Measurements from ENCODE around the gene AGTRAP. TPM values are rescaled to one million over a fixed set of nuclear protein-coding genes. Genes with fewer than 3 reads are reported as not detected.

The AGTRAP gene
- total and polyA plus RNA-seq, 2 donors (not counting 3 experiments of a cell fraction or from before 2014, with no cell fraction given) = 41.6 to 101 TPM

GRCh38 chr1:11703357-11704193, 32.4 kb upstream of the AGTRAP start:
- BruUV-seq (replicated peaks) = no TSS peak
- Histone ChIP-seq H3K9me1 (replicated peaks; ENCODE audit: control insufficient read depth, extremely low read depth, insufficient read depth, low read length) (no peaks in the 10 kb centered on the region), H3K4me1 (ENCODE audit: control insufficient read depth, extremely low read depth, insufficient read depth, low read length) (no peaks in the 10 kb centered on the region), H2AFZ (ENCODE audit: low read depth, low read length) (no peak overlapping the region), H3K4me3 (replicated peaks in 1 of 3; ENCODE audit: insufficient read depth in 1 of 3, low read depth in 1 of 3, low read length in 3 of 3) (no peak overlapping the region), H3K79me2 (ENCODE audit: control insufficient read depth, insufficient read depth, low read length) (no peaks in the 10 kb centered on the region), H3K9ac (replicated peaks; ENCODE audit: extremely low read depth, insufficient read depth, low read length) (no peak overlapping the region), H3K36me3 (ENCODE audit: control insufficient read depth in 2 of 2, extremely low read depth in 1 of 2, insufficient read depth in 2 of 2, low read length in 2 of 2) (no peaks in the 10 kb centered on the region), H3K27me3 (ENCODE audit: control insufficient read depth in 2 of 2, insufficient read depth in 2 of 2, low read length in 2 of 2) (peaks cover 12 to 21% of the 10 kb centered on the region in 2 experiments), H4K20me1 (replicated peaks; ENCODE audit: control insufficient read depth, extremely low read depth, insufficient read depth, low read length) (no peaks in the 10 kb centered on the region), H3K9me3 (replicated peaks; ENCODE audit: control insufficient read depth, insufficient read depth, low read length) (no peaks in the 10 kb centered on the region), H3K27ac (ENCODE audit: insufficient read depth, low read depth, low read length) (no peak overlapping the region), H3K4me2 (ENCODE audit: insufficient read depth, low read length) (no peak overlapping the region)
- FAIRE-seq (no peak), DNase-seq (ENCODE audit: low read depth, low spot score) (no peak)
- intact Hi-C loops (cut with micrococcal nuclease) = no loop called here
- ChIA-PET POLR2A (interaction anchor here (0.6 kb wide), 1 partner anchor 8 kb away, joined by 3 read pairs; no protein-coding TSS in a partner anchor), CTCF (interaction anchor here (2.1 kb wide), 1 partner anchor 16 kb away, joined by 6 read pairs; no protein-coding TSS in a partner anchor)
- no peak for TF ChIP-seq POLR2A (IDR thresholded peaks at IDR 0.05; ENCODE audit: low read depth, low read length)
- no peak for TF ChIP-seq GATA2 (IDR thresholded peaks at IDR 0.05; ENCODE audit: insufficient read depth, insufficient read length, low read depth, low read length)
- TF ChIP-seq MYC (IDR thresholded peaks at IDR 0.05; ENCODE audit: low read depth, low read length) = no peak
- no peak for TF ChIP-seq FOS (IDR thresholded peaks at IDR 0.05; ENCODE audit: borderline replicate concordance, insufficient read depth, low read length)
- TF ChIP-seq JUN (IDR thresholded peaks at IDR 0.05; ENCODE audit: borderline replicate concordance, insufficient read depth, insufficient read length, low read depth) = no peak
- TF ChIP-seq POLR2AphosphoS5 (IDR thresholded peaks at IDR 0.05; ENCODE audit: insufficient read depth, low read depth, low read length) = no peak
- TF ChIP-seq, protein P1, sequence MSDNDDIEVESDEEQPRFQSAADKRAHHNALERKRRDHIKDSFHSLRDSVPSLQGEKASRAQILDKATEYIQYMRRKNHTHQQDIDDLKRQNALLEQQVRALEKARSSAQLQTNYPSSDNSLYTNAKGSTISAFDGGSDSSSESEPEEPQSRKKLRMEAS (IDR thresholded peaks at IDR 0.05; ENCODE audit: insufficient read depth, insufficient read length) = no peak
- dilution Hi-C loops (cut with MboI; ENCODE audit: extremely low pct_ligation_motif_present, low sequenced_read_pairs) = no loop called here

GRCh38 chr1:11704194-11704529, 31.8 kb upstream of the AGTRAP start:
- BruUV-seq (replicated peaks) = no TSS peak
- Histone ChIP-seq H3K27me3 (ENCODE audit: control insufficient read depth in 2 of 2, insufficient read depth in 2 of 2, low read length in 2 of 2) (peaks cover 12 to 20% of the 10 kb centered on the region in 2 experiments), H3K9me1 (replicated peaks; ENCODE audit: control insufficient read depth, extremely low read depth, insufficient read depth, low read length) (no peaks in the 10 kb centered on the region), H3K9me3 (replicated peaks; ENCODE audit: control insufficient read depth, insufficient read depth, low read length) (no peaks in the 10 kb centered on the region), H3K4me3 (replicated peaks in 1 of 3; ENCODE audit: insufficient read depth in 1 of 3, low read depth in 1 of 3, low read length in 3 of 3) (no peak overlapping the region), H3K36me3 (ENCODE audit: control insufficient read depth in 2 of 2, extremely low read depth in 1 of 2, insufficient read depth in 2 of 2, low read length in 2 of 2) (no peaks in the 10 kb centered on the region), H2AFZ (ENCODE audit: low read depth, low read length) (no peak overlapping the region), H3K4me2 (ENCODE audit: insufficient read depth, low read length) (no peak overlapping the region), H3K9ac (replicated peaks; ENCODE audit: extremely low read depth, insufficient read depth, low read length) (no peak overlapping the region), H4K20me1 (replicated peaks; ENCODE audit: control insufficient read depth, extremely low read depth, insufficient read depth, low read length) (no peaks in the 10 kb centered on the region), H3K4me1 (ENCODE audit: control insufficient read depth, extremely low read depth, insufficient read depth, low read length) (no peaks in the 10 kb centered on the region), H3K79me2 (ENCODE audit: control insufficient read depth, insufficient read depth, low read length) (no peaks in the 10 kb centered on the region), H3K27ac (ENCODE audit: insufficient read depth, low read depth, low read length) (no peak overlapping the region)
- DNase-seq (ENCODE audit: low read depth, low spot score) (no peak), FAIRE-seq (no peak)
- intact Hi-C loops (cut with micrococcal nuclease) = no loop called here
- CTCF ChIA-PET = interaction anchor here (2.1 kb wide), 1 partner anchor 15 kb away, joined by 6 read pairs; no protein-coding TSS in a partner anchor
- dilution Hi-C loops (cut with MboI; ENCODE audit: extremely low pct_ligation_motif_present, low sequenced_read_pairs) = no loop called here
- POLR2A ChIA-PET = no interaction called here
- TF ChIP-seq, protein P2, sequence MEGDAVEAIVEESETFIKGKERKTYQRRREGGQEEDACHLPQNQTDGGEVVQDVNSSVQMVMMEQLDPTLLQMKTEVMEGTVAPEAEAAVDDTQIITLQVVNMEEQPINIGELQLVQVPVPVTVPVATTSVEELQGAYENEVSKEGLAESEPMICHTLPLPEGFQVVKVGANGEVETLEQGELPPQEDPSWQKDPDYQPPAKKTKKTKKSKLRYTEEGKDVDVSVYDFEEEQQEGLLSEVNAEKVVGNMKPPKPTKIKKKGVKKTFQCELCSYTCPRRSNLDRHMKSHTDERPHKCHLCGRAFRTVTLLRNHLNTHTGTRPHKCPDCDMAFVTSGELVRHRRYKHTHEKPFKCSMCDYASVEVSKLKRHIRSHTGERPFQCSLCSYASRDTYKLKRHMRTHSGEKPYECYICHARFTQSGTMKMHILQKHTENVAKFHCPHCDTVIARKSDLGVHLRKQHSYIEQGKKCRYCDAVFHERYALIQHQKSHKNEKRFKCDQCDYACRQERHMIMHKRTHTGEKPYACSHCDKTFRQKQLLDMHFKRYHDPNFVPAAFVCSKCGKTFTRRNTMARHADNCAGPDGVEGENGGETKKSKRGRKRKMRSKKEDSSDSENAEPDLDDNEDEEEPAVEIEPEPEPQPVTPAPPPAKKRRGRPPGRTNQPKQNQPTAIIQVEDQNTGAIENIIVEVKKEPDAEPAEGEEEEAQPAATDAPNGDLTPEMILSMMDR (IDR thresholded peaks at IDR 0.05; ENCODE audit: extremely low read depth in 1 of 2, insufficient read depth in 1 of 2, low read depth in 1 of 2, low read length in 2 of 2) = no peak
- TF ChIP-seq GATA2 (IDR thresholded peaks at IDR 0.05; ENCODE audit: insufficient read depth, insufficient read length, low read depth, low read length) = no peak
- no peak for TF ChIP-seq MYC (IDR thresholded peaks at IDR 0.05; ENCODE audit: low read depth, low read length)
- TF ChIP-seq POLR2AphosphoS5 (IDR thresholded peaks at IDR 0.05; ENCODE audit: insufficient read depth, low read depth, low read length) = no peak
- no peak for TF ChIP-seq JUN (IDR thresholded peaks at IDR 0.05; ENCODE audit: borderline replicate concordance, insufficient read depth, insufficient read length, low read depth)
- TF ChIP-seq, protein P1 (IDR thresholded peaks at IDR 0.05; ENCODE audit: insufficient read depth, insufficient read length) = no peak
- TF ChIP-seq FOS (IDR thresholded peaks at IDR 0.05; ENCODE audit: borderline replicate concordance, insufficient read depth, low read length) = no peak
- no peak for TF ChIP-seq POLR2A (IDR thresholded peaks at IDR 0.05; ENCODE audit: low read depth, low read length)
- TF ChIP-seq EZH2 (IDR thresholded peaks at IDR 0.05; ENCODE audit: borderline replicate concordance, low read depth, low read length, severe bottlenecking) = no peak
